ENCODE data around the gene OSBPL8. TPM values are rescaled to one million over a fixed set of nuclear protein-coding genes. Genes with fewer than 3 reads are reported as not detected.

The OSBPL8 gene
- total and polyA plus RNA-seq, 7 donors, result 7.6 to 64.3 (median 44.8) TPM

DNA sequence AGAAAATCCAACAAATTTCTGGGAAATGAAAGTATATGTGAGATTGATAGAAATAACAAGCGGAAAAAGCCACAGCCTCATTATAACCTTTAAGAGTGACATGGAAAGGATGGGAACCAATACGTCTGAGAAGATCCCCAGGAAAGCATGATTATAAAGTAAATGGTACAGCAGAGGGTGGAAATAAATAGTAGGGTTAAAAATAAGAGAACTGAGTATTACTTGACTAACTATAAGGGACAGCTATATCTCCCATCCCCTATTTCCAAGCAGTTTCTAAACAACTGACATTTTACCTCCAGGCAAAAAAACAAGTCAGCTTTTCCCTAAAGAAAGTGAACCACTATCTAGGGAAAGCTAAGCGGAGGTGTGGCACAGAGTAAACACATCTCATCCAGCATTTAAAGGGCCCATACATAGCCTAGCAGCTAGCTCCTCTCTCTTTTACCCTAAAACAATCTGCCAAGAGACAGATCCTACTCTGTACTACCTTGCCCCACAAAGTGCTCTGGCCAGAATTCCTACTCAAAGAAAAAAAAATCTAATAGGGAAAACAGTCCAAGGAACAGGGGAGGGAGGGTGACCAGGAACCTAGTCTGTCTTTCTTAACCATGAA, 11.2 kb downstream of the OSBPL8 start:
- Histone ChIP-seq H3K9me3 (no peaks in the 10 kb centered on the region), H3K4me1 (peaks cover 0 to 20% (median 12%) of the 10 kb centered on the region in 4 donors), H3K4me3 (no peak overlapping the region), H3K36me3 (no peaks in the 10 kb centered on the region), H3K27ac (no peak overlapping the region), H3K27me3 (no peaks in the 10 kb centered on the region)
- TF ChIP-seq POLR2AphosphoS5 (IDR thresholded peaks at IDR 0.05) (no peak), EP300 (IDR thresholded peaks at IDR 0.05) (no peak)
- no peak for DNase-seq
- WGBS, 2 donors, result 23 to 69% methylated on average over 3 of the region's 3 CpGs
- intact Hi-C loops (cut with DNase I), result no loop called here

DNA sequence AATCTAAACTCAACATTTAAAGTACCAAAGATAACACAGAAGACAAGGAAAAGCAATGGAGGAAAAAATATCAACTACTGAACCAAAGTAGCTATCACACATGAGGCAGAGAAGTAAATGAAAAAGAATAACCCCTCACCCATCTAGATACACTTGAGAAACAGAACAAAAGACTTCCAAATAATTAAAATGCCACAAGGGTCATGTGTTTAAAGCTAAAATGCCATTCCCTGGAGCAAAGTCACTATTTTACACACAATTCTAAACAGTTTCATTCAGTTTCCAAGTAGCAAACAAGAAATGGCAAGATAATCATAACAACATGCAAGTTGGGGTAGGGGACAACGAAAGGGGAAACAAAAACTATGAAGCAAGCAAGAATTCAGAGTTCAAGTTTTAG, 12.0 kb downstream of the OSBPL8 start:
- no peak for DNase-seq
- intact Hi-C loops (cut with DNase I), result no loop called here
- H3K4me3 ChIP-seq, result no peak overlapping the region
- no peaks in the 10 kb centered on the region for H3K27me3 ChIP-seq
- no peak overlapping the region for H3K27ac ChIP-seq
- no peaks in the 10 kb centered on the region for H3K36me3 ChIP-seq
- 66 to 82% methylated on average over 1 of the region's 1 CpG for WGBS, 2 donors
- H3K4me1 ChIP-seq, result peaks cover 0 to 20% (median 10%) of the 10 kb centered on the region in 4 donors
- no peak for TF ChIP-seq CTCF (IDR thresholded peaks at IDR 0.05)
- TF ChIP-seq EP300 (IDR thresholded peaks at IDR 0.05), result no peak
- TF ChIP-seq POLR2A (IDR thresholded peaks at IDR 0.05), result no peak
- no peak for TF ChIP-seq POLR2AphosphoS5 (IDR thresholded peaks at IDR 0.05)
- no peaks in the 10 kb centered on the region for H3K9me3 ChIP-seq

DNA sequence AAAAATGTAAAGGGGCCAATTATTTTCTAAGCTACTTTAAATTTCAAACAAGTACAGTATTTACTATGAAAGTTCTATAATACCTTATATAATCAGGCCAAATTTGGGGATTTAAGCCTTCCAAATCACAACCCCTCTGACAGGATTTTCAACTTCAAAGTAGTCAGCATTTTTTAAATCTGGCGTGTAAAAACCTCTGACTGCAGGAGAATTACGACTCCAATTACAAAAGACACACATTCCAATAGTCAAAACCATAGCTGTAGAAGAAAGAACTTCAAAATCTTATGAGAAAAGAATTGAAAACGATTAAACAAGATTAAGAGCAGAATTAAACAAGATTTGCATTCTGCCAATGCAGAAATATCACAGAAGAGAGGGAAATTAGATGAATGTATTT, 12.7 kb downstream of the OSBPL8 start:
- 84 to 89% methylated on average over 3 of the region's 3 CpGs for whole genome bisulfite sequencing, 2 donors
- H3K4me1 ChIP-seq, result peaks cover 0 to 20% (median 9%) of the 10 kb centered on the region in 4 donors
- DNase-seq, result no peak
- no peak overlapping the region for H3K4me3 ChIP-seq
- H3K9me3 ChIP-seq, result no peaks in the 10 kb centered on the region
- TF ChIP-seq CTCF (IDR thresholded peaks at IDR 0.05), result no peak
- TF ChIP-seq POLR2A (IDR thresholded peaks at IDR 0.05), result no peak
- TF ChIP-seq POLR2AphosphoS5 (IDR thresholded peaks at IDR 0.05), result no peak
- no peak for TF ChIP-seq EP300 (IDR thresholded peaks at IDR 0.05)
- no peaks in the 10 kb centered on the region for H3K36me3 ChIP-seq
- intact Hi-C loops (cut with DNase I), result no loop called here
- H3K27me3 ChIP-seq, result no peaks in the 10 kb centered on the region
- no peak overlapping the region for H3K27ac ChIP-seq

DNA sequence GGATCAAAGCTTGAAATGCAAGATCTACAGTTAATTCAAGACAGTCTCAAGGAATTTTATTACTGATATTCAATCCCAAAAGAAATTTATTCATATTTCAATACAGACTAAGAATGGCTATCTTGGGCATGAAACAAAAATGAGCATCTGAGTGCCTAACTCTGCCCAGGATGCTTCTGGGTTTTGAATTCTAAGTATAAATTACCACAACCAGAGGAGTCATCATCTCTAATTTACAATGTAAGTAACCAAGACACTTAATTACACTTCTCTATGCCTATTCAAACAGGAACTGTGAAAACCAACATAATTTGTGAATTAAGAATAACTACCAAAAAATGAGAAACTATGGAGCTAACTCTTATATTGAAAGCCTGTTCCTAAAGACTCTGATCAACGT, 14.1 kb downstream of the OSBPL8 start:
- H3K4me3 ChIP-seq, result no peak overlapping the region
- peaks cover 0 to 20% (median 5%) of the 10 kb centered on the region in 4 donors for H3K4me1 ChIP-seq
- intact Hi-C loops (cut with DNase I), result no loop called here
- no peak overlapping the region for H3K27ac ChIP-seq
- no peaks in the 10 kb centered on the region for H3K36me3 ChIP-seq
- H3K9me3 ChIP-seq, result no peaks in the 10 kb centered on the region
- no peak for TF ChIP-seq EP300 (IDR thresholded peaks at IDR 0.05)
- no peak for TF ChIP-seq POLR2AphosphoS5 (IDR thresholded peaks at IDR 0.05)
- no peak for TF ChIP-seq POLR2A (IDR thresholded peaks at IDR 0.05)
- TF ChIP-seq CTCF (IDR thresholded peaks at IDR 0.05), result no peak
- H3K27me3 ChIP-seq, result no peaks in the 10 kb centered on the region
- no peak for DNase-seq
- WGBS, 2 donors, result 90% methylated on average over 1 of the region's 1 CpG

DNA sequence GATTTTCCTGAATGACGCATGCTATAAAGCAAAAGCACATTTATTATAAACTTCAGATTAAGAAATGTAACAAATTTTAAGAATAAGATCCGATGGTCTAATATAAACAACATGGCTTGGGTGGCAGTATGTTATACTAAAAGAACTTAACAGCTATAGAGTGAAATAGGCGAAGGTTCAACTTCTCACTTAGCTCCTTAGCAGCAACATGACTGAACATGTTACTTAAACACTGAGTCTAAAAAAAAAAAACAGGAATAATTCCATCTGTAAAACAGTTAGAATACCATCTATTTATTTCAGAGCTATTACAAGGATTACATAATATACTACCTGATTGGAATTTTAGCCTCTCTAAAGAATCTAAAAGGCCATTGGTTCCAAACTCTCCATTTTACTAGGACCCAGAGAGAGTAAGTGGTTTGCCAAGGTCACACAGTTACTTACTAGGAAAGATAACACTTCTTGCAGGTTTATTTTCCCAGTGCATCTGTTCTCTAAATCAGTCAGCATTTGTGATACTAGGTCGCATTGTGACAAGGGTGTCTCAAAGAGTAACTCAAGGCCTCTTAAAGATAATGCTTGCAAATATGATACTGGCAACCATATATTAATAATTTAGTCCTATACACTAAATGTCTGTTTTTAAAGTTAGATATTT, 14.8 kb downstream of the OSBPL8 start:
- no peak for TF ChIP-seq POLR2A (IDR thresholded peaks at IDR 0.05)
- no peak for TF ChIP-seq CTCF (IDR thresholded peaks at IDR 0.05)
- no peak for TF ChIP-seq EP300 (IDR thresholded peaks at IDR 0.05)
- no peak for TF ChIP-seq POLR2AphosphoS5 (IDR thresholded peaks at IDR 0.05)
- H3K27ac ChIP-seq, result no peak overlapping the region
- DNase-seq, result no peak
- no peak overlapping the region for H3K4me3 ChIP-seq
- peaks cover 0 to 20% (median 5%) of the 10 kb centered on the region in 4 donors for H3K4me1 ChIP-seq
- H3K27me3 ChIP-seq, result no peaks in the 10 kb centered on the region
- H3K36me3 ChIP-seq, result no peaks in the 10 kb centered on the region
- intact Hi-C loops (cut with DNase I), result no loop called here
- WGBS, 2 donors, result 92 to 95% methylated on average over 4 of the region's 4 CpGs
- no peaks in the 10 kb centered on the region for H3K9me3 ChIP-seq

All from sigmoid colon (tissue), 7 donors.